Adipocyte (in vitro differentiated cells): ENCODE results near the gene OPCML.
"Not testable (repeated sequence)": the region's sequence is repeated elsewhere in the genome, so short reads cannot be mapped to it uniquely, and the experiment has no call there.

Experiments
- DNase-seq: peaks from one replicate; pipeline ENCODE4 v3.0.0-alpha.2; 2015; ENCODE audit warnings: low read depth
- H3K27me3 ChIP-seq: replicated peaks from 2 replicates; pipeline ENCODE4 v1.7.0; 2013; ENCODE audit warnings: mild to moderate bottlenecking, low read length, moderate library complexity; ENCODE audit not compliant: control insufficient read depth, insufficient read depth
- H3K36me3 ChIP-seq: 2 replicates; pipeline ENCODE4 v1.7.0; 2013; ENCODE audit warnings: low read length, mild to moderate bottlenecking, moderate library complexity; ENCODE audit not compliant: control insufficient read depth, insufficient read depth, severe bottlenecking
- H3K4me1 ChIP-seq: 2 replicates; pipeline ENCODE4 v1.7.0; 2013; ENCODE audit warnings: mild to moderate bottlenecking, low read length, moderate library complexity; ENCODE audit not compliant: control insufficient read depth, insufficient read depth
- H3K4me3 ChIP-seq: 2 replicates; pipeline ENCODE4 v1.7.0; 2013; ENCODE audit warnings: mild to moderate bottlenecking, low read length, moderate library complexity
- H3K9ac ChIP-seq: 2 replicates; pipeline ENCODE4 v1.7.0; 2013; ENCODE audit warnings: mild to moderate bottlenecking, low read length, moderate library complexity
- H3K9me3 ChIP-seq: 2 replicates; pipeline ENCODE4 v1.7.0; 2013; ENCODE audit warnings: mild to moderate bottlenecking, low read length, moderate library complexity; ENCODE audit not compliant: control insufficient read depth

OPCML gene

DNA sequence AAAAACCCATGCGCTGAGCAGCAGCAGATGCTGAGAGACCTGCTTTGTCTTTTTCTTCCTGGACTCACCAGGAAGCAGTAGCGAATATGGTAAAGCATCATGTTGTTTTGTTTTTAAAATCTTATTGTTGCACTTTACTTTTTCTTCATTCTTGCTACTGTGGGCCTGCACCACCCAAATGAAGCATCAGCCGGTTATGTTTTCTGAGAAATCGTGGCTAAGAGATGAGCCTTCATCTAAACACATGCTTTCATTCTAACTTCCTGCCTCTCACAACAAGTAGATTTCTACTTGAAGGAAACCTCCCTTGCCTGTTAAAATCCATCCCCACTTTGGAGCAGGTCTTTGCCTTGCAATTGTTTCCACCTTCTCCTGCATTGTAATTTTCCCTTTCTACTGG is 1136.0 kb downstream of the OPCML start:
- H3K4me3 ChIP-seq, result no peak overlapping the region
- no peaks in the 10 kb centered on the region for H3K9me3 ChIP-seq
- H3K27me3 ChIP-seq, result peaks cover 15% of the 10 kb centered on the region
- no peaks in the 10 kb centered on the region for H3K36me3 ChIP-seq
- no peak for DNase-seq
- no peaks in the 10 kb centered on the region for H3K4me1 ChIP-seq
- no peak overlapping the region for H3K9ac ChIP-seq

DNA sequence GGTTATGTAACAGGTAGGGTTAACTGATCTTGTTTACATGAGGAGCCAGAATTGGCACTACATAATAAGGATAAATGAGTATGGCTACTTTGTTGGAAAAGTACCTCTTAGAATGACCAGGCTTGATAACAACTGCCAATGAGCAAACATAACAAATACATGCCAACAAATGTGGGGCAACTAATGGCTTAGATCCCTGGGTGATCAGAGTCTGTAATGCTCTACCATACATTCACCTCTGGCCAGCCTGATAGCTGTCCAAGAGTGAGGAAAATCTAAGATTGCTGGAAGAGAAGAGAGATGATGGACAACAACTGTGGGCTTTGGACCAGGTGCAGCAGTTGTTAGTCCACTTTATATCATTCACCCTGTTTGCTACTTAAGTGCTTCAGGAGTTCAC is 1136.9 kb downstream of the OPCML start:
- no peaks in the 10 kb centered on the region for H3K4me1 ChIP-seq
- H3K4me3 ChIP-seq, result no peak overlapping the region
- peaks cover 6% of the 10 kb centered on the region for H3K27me3 ChIP-seq
- H3K9ac ChIP-seq, result no peak overlapping the region
- H3K36me3 ChIP-seq, result no peaks in the 10 kb centered on the region
- no peak for DNase-seq
- H3K9me3 ChIP-seq, result no peaks in the 10 kb centered on the region

DNA sequence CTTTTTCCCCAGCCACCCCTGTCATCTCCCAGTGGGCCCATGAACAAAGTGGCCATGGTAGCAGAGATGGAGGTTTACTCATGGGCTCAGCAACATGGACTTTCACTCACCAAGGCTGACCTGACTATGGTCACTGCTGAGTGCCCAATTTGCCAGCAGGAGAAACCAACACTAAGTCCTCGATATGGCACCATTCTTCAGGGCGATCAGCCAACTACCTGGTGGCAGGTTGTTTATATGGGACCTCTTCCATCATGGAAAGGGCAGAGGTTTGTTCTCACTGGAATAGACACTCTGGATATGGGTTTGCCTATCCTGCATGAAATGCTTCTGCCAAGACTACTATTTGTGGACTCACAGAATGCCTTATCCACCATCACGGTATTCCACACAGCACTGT is 1152.8 kb downstream of the OPCML start:
- Histone ChIP-seq H3K9ac (no peak overlapping the region), H3K4me1 (no peaks in the 10 kb centered on the region), H3K36me3 (no peaks in the 10 kb centered on the region), H3K4me3 (no peak overlapping the region), H3K27me3 (peaks cover 7% of the 10 kb centered on the region), H3K9me3 (peaks cover 4% of the 10 kb centered on the region)
- DNase-seq, result no peak

DNA sequence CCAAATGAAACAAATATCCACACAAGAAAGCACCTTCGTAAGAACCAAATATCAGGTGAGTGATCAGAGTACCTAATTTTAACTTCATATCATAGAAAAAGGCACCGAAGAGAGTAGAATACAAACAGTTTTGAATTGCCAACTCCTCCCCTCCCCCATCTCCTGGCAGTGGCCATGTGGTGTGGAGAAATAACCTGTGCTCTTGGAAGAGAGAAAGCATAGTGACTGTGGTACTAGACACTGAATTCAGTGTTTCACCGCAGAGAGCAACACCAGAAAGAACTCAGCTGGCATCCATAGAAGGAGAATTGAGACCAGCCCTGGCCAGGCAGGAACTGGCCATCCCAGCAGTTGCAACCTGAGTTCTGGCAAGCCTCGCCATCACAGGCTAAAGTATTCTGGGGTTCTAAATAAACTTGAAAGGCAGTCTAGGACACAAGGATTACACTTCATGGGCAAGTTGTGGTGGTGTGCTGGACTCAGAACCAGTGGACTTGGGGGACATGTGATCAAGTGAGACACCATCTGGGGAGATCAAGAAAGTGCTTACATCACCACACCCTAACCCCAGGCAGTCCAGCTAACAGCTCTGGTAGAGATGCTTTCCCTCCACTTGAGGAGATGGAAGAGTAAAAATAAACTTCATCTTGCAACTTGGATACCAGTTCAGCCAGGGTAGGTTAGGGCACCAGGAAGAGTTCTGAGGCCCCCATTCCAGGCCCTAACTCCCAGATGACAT is 1158.7 kb downstream of the OPCML start:
- no peaks in the 10 kb centered on the region for H3K36me3 ChIP-seq
- no peak for DNase-seq
- no peaks in the 10 kb centered on the region for H3K9me3 ChIP-seq
- H3K9ac ChIP-seq, result no peak overlapping the region
- peaks cover 7% of the 10 kb centered on the region for H3K27me3 ChIP-seq
- H3K4me1 ChIP-seq, result no peaks in the 10 kb centered on the region
- no peak overlapping the region for H3K4me3 ChIP-seq

DNA sequence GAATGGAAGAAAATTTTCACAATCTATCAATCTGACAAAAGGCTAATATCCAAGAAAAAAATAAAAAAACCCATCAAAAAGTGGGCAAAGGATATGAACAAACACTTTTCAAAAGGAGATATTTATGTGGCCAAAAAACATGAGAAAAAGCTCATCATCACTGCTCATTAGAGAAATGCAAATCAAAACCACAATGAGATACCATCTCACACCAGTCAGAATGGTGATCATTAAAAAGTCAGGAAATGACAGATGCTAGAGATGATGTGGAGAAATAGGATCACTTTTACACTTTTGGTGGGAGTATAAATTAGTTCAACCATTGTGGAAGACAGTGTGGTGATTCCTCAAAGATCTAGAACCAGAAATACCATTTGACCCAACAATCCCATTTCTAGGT is 1162.2 kb downstream of the OPCML start:
- not testable (repeated sequence) for H3K9ac ChIP-seq, H3K27me3 ChIP-seq, DNase-seq, H3K4me3 ChIP-seq, H3K36me3 ChIP-seq, H3K4me1 ChIP-seq
- H3K9me3 ChIP-seq, result peaks cover 13% of the 10 kb centered on the region

DNA sequence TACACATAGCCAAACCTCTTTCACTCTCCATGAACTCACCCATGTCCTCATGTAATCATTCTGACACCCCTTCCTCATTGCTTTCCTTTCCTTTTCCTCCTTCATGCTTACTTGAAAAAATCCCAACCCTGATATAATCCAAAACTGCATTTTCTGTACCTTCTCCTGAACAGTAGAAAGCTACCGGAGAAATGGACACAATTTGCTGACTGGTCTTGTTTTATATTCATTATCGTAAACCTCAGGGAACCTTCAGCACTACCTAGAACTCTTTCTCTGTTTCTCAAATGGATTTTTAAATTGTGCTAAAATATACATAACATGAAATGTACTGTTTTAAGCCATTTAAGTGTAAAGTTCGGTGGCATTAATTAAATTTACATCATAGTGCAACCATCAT is 1165.0 kb downstream of the OPCML start:
- DNase-seq, result no peak
- Histone ChIP-seq H3K27me3 (no peaks in the 10 kb centered on the region), H3K9me3 (peaks cover 13% of the 10 kb centered on the region)

DNA sequence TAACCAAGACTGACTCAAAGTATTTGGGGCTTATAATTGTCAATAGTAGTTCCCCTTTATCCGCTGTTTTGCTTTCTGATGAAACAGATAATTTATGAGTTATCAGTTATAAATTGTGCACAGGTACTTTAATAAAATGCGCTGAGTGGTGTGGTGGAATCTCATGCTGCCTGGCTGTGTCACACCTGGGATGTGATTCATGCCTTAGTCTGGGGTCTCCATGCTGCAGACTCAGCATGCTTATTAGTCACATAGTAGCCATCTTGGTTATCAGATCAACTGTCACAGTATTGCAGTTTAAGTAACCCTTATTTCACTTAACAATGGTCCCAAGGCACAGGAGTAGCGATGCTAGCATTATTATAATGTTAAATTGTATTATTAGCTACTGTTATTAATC is 1166.7 kb downstream of the OPCML start:
- Histone ChIP-seq H3K9ac (no peak overlapping the region), H3K9me3 (peaks cover 13% of the 10 kb centered on the region), H3K4me3 (no peak overlapping the region), H3K27me3 (no peaks in the 10 kb centered on the region), H3K36me3 (no peaks in the 10 kb centered on the region), H3K4me1 (no peaks in the 10 kb centered on the region)
- no peak for DNase-seq

More for the DNA sequence above, 1165.0 kb downstream of the OPCML start:
- no peak overlapping the region for H3K4me3 ChIP-seq
- no peaks in the 10 kb centered on the region for H3K4me1 ChIP-seq
- H3K36me3 ChIP-seq, result no peaks in the 10 kb centered on the region
- H3K9ac ChIP-seq, result no peak overlapping the region
